ENCODE measurements around the gene TAF4B.

GRCh38 chr18:26416652-26417150 lies 190.5 kb downstream of the TAF4B start:
- TF ChIP-seq CTCF (conservative IDR thresholded peaks at IDR 0.05; ENCODE audit: low read depth, low read length), result no peak
- no peak for TF ChIP-seq EZH2 (IDR thresholded peaks at IDR 0.05; ENCODE audit: borderline replicate concordance, low read depth, low read length, poor library complexity, severe bottlenecking)

Measured in A673 (cell line).